Left colon (tissue), 2 donors: ENCODE measurements around the gene TLDC2. TPM values are rescaled to one million over a fixed set of nuclear protein-coding genes. Genes with fewer than 3 reads are reported as not detected.
"Not testable (repeated sequence)": the region's sequence is repeated elsewhere in the genome, so short reads cannot be mapped to it uniquely, and the experiment has no call there.

Experiments
- ATAC-seq: fragments of 200-7000 bp; cut with Tn5 transposase; one replicate; pipeline ENCODE4 v1.9.1; 2020; ENCODE audit warnings: mild to moderate bottlenecking, moderate library complexity
- DNase-seq, 2 donors: peaks; one replicate each; pipeline ENCODE4 v3.0.0-alpha.2; 2020
- intact Hi-C, 2 donors: fragments of 100-400 bp; cut with DNase I in 1 of 2; cut with micrococcal nuclease in 1 of 2; formaldehyde crosslinking; loops; one replicate each; pipeline versions ENCODE4 v1.11.2 to v1.14.0; 2022; cut with DNase I, micrococcal nuclease
- total RNA-seq, 2 donors: library from RNA; stranded (reverse); fragmentation: NEBNext Ultra II Directional; extraction: Animal tissue kit (Norgen Biotek cat#: 25700); gene quantifications; one replicate each; pipeline ENCODE4 v1.2.1, GENCODE V29; 2021
- donor health status: DM: no; HTN: no; CAD: no.
- donor health status: DM: yes; HTN: yes; CAD: no.

TLDC2 gene
- total RNA-seq, 2 donors from 2014 or later: 25.2 to 27.7 TPM

GRCh38 chr20:36862857-36863668 lies 12.9 kb upstream of the TLDC2 start:
- intact Hi-C loops: no loop called here
- ATAC-seq: peak; percentile 0
- peak in 1 of 2 donors; percentile 41 for DNase-seq

- intact Hi-C loops: no loop called here
These were observed 10.7 kb upstream of the TLDC2 start for GRCh38 chr20:36865076-36865860.

GRCh38 chr20:36865861-36866149 lies 10.1 kb upstream of the TLDC2 start:
- ATAC-seq (no peak), DNase-seq (no peak)
- intact Hi-C loops: no loop called here

More at GRCh38 chr20:36865076-36865860, 10.7 kb upstream of the TLDC2 start:
- no peak for ATAC-seq
- no peak for DNase-seq

- no peak for ATAC-seq
- intact Hi-C loops: no loop called here
These were observed 9.8 kb upstream of the TLDC2 start for GRCh38 chr20:36866164-36866563.

GRCh38 chr20:36866681-36867495 lies 9.1 kb upstream of the TLDC2 start:
- intact Hi-C loops: no loop called here
- DNase-seq (no peak), ATAC-seq (no peak)

More at GRCh38 chr20:36866164-36866563, 9.8 kb upstream of the TLDC2 start:
- no peak for DNase-seq

GRCh38 chr20:36871640-36872570 lies 4.0 kb upstream of the TLDC2 start:
- intact Hi-C loops: no loop called here
- DNase-seq (no peak), ATAC-seq (no peak)

GRCh38 chr20:36872852-36873251 lies 3.1 kb upstream of the TLDC2 start:
- intact Hi-C loops: no loop called here
- DNase-seq (peak in 1 of 2 donors; percentile 42), ATAC-seq (no peak)

GRCh38 chr20:36873498-36874189 lies 2.3 kb upstream of the TLDC2 start:
- DNase-seq (no peak), ATAC-seq (peak; percentile 28)
- intact Hi-C loops: no loop called here

GRCh38 chr20:36875093-36875492 lies 845 bp upstream of the TLDC2 start:
- intact Hi-C loops, DNase-seq: not testable (repeated sequence)
- peak; percentile 11 for ATAC-seq

- peak; percentile 8 for ATAC-seq
- intact Hi-C loops: no loop called here
- DNase-seq: no peak
These were observed 515 bp downstream of the TLDC2 start for GRCh38 chr20:36876473-36876833.

GRCh38 chr20:36878941-36879340 lies 3.0 kb downstream of the TLDC2 start:
- intact Hi-C loops: no loop called here
- no peak for ATAC-seq
- DNase-seq: no peak

GRCh38 chr20:36880741-36881250 lies 4.9 kb downstream of the TLDC2 start:
- intact Hi-C loops: no loop called here
- no peak for ATAC-seq

GRCh38 chr20:36881331-36881730 lies 5.4 kb downstream of the TLDC2 start:
- ATAC-seq: no peak
- DNase-seq: no peak
- intact Hi-C loops: no loop called here

More at GRCh38 chr20:36880741-36881250, 4.9 kb downstream of the TLDC2 start:
- DNase-seq: no peak

GRCh38 chr20:36881888-36882287 lies 6.0 kb downstream of the TLDC2 start:
- ATAC-seq: peak; percentile 88
- intact Hi-C loops: no loop called here
- DNase-seq: no peak

GRCh38 chr20:36883977-36884535 lies 8.1 kb downstream of the TLDC2 start:
- DNase-seq (no peak), ATAC-seq (no peak)
- intact Hi-C loops: no loop called here

GRCh38 chr20:36885356-36885755 lies 9.4 kb downstream of the TLDC2 start:
- intact Hi-C loops: no loop called here
- no peak for ATAC-seq
- DNase-seq: no peak
